GM18870 (cell line): ENCODE data around the gene PLCB1.
"Not testable (repeated sequence)": the region's sequence is repeated elsewhere in the genome, so short reads cannot be mapped to it uniquely, and the experiment has no call there.

Experiments used
- ATAC-seq: cut with Tn5 transposase; IDR thresholded peaks from one replicate; pipeline ENCODE4 v1.9.1; 2021; ENCODE audit warnings: moderate library complexity; ENCODE audit not compliant: unreplicated experiment

PLCB1 gene

GRCh38 chr20:8798505-8798904 is 666.4 kb downstream of the PLCB1 start:
- ATAC-seq = no peak

- no peak for ATAC-seq
These were observed 668.0 kb downstream of the PLCB1 start for GRCh38 chr20:8800089-8800488.

- no peak for ATAC-seq
These were observed 669.6 kb downstream of the PLCB1 start for GRCh38 chr20:8801686-8802085.

GRCh38 chr20:8803065-8803464 is 671.0 kb downstream of the PLCB1 start:
- no peak for ATAC-seq

GRCh38 chr20:8803941-8804340 is 671.9 kb downstream of the PLCB1 start:
- ATAC-seq = no peak

- ATAC-seq = peak; percentile 77
These were observed 673.8 kb downstream of the PLCB1 start for GRCh38 chr20:8805737-8806442.

GRCh38 chr20:8807480-8808201 is 675.6 kb downstream of the PLCB1 start:
- ATAC-seq = no peak

GRCh38 chr20:8808202-8808535 is 676.1 kb downstream of the PLCB1 start:
- no peak for ATAC-seq

- ATAC-seq = no peak
These were observed 677.3 kb downstream of the PLCB1 start for GRCh38 chr20:8809107-8809953.

- ATAC-seq = no peak
These were observed 679.9 kb downstream of the PLCB1 start for GRCh38 chr20:8811801-8812594.

- no peak for ATAC-seq
These were observed 680.8 kb downstream of the PLCB1 start for GRCh38 chr20:8812817-8813216.

- ATAC-seq = no peak
These were observed 683.1 kb downstream of the PLCB1 start for GRCh38 chr20:8815208-8815607.

- no peak for ATAC-seq
These were observed 697.2 kb downstream of the PLCB1 start for GRCh38 chr20:8829256-8829655.

GRCh38 chr20:8834294-8834693 is 702.2 kb downstream of the PLCB1 start:
- not testable (repeated sequence) for ATAC-seq

- no peak for ATAC-seq
These were observed 702.8 kb downstream of the PLCB1 start for GRCh38 chr20:8834851-8835250.

- no peak for ATAC-seq
These were observed 705.3 kb downstream of the PLCB1 start for GRCh38 chr20:8837396-8837795.

- ATAC-seq = no peak
These were observed 710.5 kb downstream of the PLCB1 start for GRCh38 chr20:8842525-8842924.

GRCh38 chr20:8844179-8844578 is 712.1 kb downstream of the PLCB1 start:
- no peak for ATAC-seq

- no peak for ATAC-seq
These were observed 717.9 kb downstream of the PLCB1 start for GRCh38 chr20:8849990-8850389.

GRCh38 chr20:8851446-8851845 is 719.4 kb downstream of the PLCB1 start:
- no peak for ATAC-seq

GRCh38 chr20:8851919-8852318 is 719.9 kb downstream of the PLCB1 start:
- ATAC-seq = not testable (repeated sequence)
